Measurements from ENCODE around the gene IFITM2. TPM values are rescaled to one million over a fixed set of nuclear protein-coding genes. Genes with fewer than 3 reads are reported as not detected.
"Not testable (repeated sequence)": the region's sequence is repeated elsewhere in the genome, so short reads cannot be mapped to it uniquely, and the experiment has no call there.

IFITM2 gene
- total RNA-seq, 1 experiment from 2014 or later = 421 TPM

GRCh38 chr11:319888-320273, 12.3 kb downstream of the IFITM2 start:
- not testable (repeated sequence) for H3K56ac ChIP-seq (ENCODE audit: insufficient read length, low read depth, low read length)
- DNase-seq = peak; percentile 32

More at GRCh38 chr11:319888-320273, 12.3 kb downstream of the IFITM2 start:
- H3K4me1 ChIP-seq (ENCODE audit: insufficient read depth, low read length); H2AK5ac ChIP-seq (ENCODE audit: insufficient read length, low read length); H3K23ac ChIP-seq (ENCODE audit: insufficient read length, low read depth, low read length); H3K9me3 ChIP-seq (ENCODE audit: control insufficient read depth, low read depth, low read length); H2BK15ac ChIP-seq (ENCODE audit: low read depth, low read length); H3K18ac ChIP-seq (ENCODE audit: insufficient read length, low read depth, low read length); H3K79me1 ChIP-seq (ENCODE audit: insufficient read depth, low read depth, low read length, poor library complexity, severe bottlenecking); H3K27me3 ChIP-seq (ENCODE audit: insufficient read depth, low read length); H3K9me3 Mint-ChIP-seq; H3K36me3 Mint-ChIP-seq (ENCODE audit: insufficient read depth in 1 of 3, low read depth in 3 of 3); H3T11ph ChIP-seq (ENCODE audit: low read length); H2BK120ac ChIP-seq (ENCODE audit: low read depth, low read length, poor library complexity, severe bottlenecking); H4K5ac ChIP-seq (ENCODE audit: insufficient read length, low read depth, low read length); H3K27me3 Mint-ChIP-seq (ENCODE audit: low read depth); H3K27ac ChIP-seq (ENCODE audit: insufficient read length, low read depth, low read length); H4K20me1 ChIP-seq (ENCODE audit: control insufficient read depth, insufficient read depth, insufficient read length); H2BK12ac ChIP-seq (ENCODE audit: insufficient read length, low read depth, low read length); H2BK20ac ChIP-seq (ENCODE audit: low read depth, low read length, poor library complexity, severe bottlenecking); H2AFZ ChIP-seq (ENCODE audit: low read length); H2BK5ac ChIP-seq (ENCODE audit: insufficient read length, low read length); H4K8ac ChIP-seq (replicated peaks; ENCODE audit: insufficient read length, low read depth, low read length); H3K4ac ChIP-seq (ENCODE audit: low read depth, low read length); H3K9ac ChIP-seq (ENCODE audit: extremely low read depth, insufficient read length, low read length); H3K79me2 ChIP-seq (ENCODE audit: insufficient read depth, low read length); H3K14ac ChIP-seq (ENCODE audit: insufficient read depth, low read length): not testable (repeated sequence)
- peaks cover 29% of the 10 kb centered on the region for H3K23me2 ChIP-seq (ENCODE audit: insufficient read length, low read depth, low read length, poor library complexity, severe bottlenecking)
- WGBS (ENCODE audit: extremely low coverage, insufficient read length, low lambda C conversion rate) = no CpG with 5 or more reads among the region's 10 CpGs
- peak overlapping the region; percentile 97 for H3K4me3 Mint-ChIP-seq
- H3K4me2 ChIP-seq (ENCODE audit: insufficient read depth, insufficient read length, low read length) = peak overlapping the region; percentile 88
- peaks cover 35 to 44% of the 10 kb centered on the region in 2 experiments for H3K4me1 Mint-ChIP-seq
- H3K27ac Mint-ChIP-seq = peak overlapping the region; percentile 31 to 54 (median 35); a peak in 1 of 7 replicates
- peak overlapping the region; percentile 62 for H4K91ac ChIP-seq (ENCODE audit: insufficient read length, low read depth, low read length)
